Heart left ventricle (tissue), 13 donors: Measurements from ENCODE around the gene GOLT1B.

Experiments used
- POLR2A ChIP-seq, 2 donors: fragments of 450-650 bp; IDR thresholded peaks; one replicate each; pipeline ENCODE4 v1.6.1; 2017; ENCODE audit warnings: antibody characterized with exemption in 2 of 2, mild to moderate bottlenecking in 2 of 2, moderate library complexity in 2 of 2
- TF ChIP-seq, protein P1 (sequence below), 12 donors: fragments of 200-600 bp; sonication (generic) in 4 of 12; IDR thresholded peaks; one replicate each; pipeline versions ENCODE4 v1.5.0 to v1.8.0; 2018 to 2022; ENCODE audit warnings: antibody characterized with exemption in 12 of 12, mild to moderate bottlenecking in 5 of 12
- donor health status: ischemic (EF 13 %, LVEDD 7.1; RV severe dilation, severe dysfunction).
- donor health status: DM: no; HTN: yes; CAD: no.
- donor health status: DM: no; HTN: no; CAD: no.
- donor health status: ischemic (EF 25% LVEDD 6.9; RV normal size, moderate dysfunction).
- donor health status: ischemic (EF 25% LVEDD 5.7; RV mildly dilated, moderate dysfunction).
- donor health status: ischemic (EF 35%, LVEDD 5.7; RV mildly dilated, moderate dysfunction).
- donor health status: nonischemic (EF 11% LVEDD 7.7; RV severe dilation, severe dysfunction).
- donor health status: DM: yes; HTN: yes; CAD: no.
- donor health status: PGD.
- donor health status: ischemic (EF 29% LVEDD 5.4; RV normal size, mild dysfunction).
- donor health status: nonischemic (EF 23%, LVEDD 6.1; RV moderate dilation, normal function).

DNA sequence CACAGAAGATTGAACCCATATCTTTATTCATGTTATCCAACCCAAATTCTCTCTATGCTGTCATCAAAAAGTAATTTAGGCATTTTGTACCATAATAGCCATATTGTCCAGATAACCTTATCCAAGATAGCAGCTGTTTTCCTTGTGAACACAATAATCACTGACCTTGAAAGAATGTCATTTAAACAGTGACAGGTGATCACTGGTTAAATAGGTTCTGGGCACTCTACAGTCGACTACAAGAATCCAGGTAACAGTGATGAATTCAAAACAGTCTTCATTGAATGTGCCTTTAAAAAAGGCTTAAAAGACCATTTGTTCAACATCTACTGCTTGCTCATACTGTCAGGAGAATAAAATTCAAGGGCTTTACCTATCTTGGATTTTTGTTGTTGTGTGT lies 20.0 kb downstream of the GOLT1B start:
- TF ChIP-seq POLR2A (IDR thresholded peaks at IDR 0.05) = no peak
- TF ChIP-seq, protein P1, sequence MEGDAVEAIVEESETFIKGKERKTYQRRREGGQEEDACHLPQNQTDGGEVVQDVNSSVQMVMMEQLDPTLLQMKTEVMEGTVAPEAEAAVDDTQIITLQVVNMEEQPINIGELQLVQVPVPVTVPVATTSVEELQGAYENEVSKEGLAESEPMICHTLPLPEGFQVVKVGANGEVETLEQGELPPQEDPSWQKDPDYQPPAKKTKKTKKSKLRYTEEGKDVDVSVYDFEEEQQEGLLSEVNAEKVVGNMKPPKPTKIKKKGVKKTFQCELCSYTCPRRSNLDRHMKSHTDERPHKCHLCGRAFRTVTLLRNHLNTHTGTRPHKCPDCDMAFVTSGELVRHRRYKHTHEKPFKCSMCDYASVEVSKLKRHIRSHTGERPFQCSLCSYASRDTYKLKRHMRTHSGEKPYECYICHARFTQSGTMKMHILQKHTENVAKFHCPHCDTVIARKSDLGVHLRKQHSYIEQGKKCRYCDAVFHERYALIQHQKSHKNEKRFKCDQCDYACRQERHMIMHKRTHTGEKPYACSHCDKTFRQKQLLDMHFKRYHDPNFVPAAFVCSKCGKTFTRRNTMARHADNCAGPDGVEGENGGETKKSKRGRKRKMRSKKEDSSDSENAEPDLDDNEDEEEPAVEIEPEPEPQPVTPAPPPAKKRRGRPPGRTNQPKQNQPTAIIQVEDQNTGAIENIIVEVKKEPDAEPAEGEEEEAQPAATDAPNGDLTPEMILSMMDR (IDR thresholded peaks at IDR 0.05) = no peak
